ENCODE measurements around the gene CEP70.
"Not testable (repeated sequence)": the region's sequence is repeated elsewhere in the genome, so short reads cannot be mapped to it uniquely, and the experiment has no call there.

CEP70 gene

DNA sequence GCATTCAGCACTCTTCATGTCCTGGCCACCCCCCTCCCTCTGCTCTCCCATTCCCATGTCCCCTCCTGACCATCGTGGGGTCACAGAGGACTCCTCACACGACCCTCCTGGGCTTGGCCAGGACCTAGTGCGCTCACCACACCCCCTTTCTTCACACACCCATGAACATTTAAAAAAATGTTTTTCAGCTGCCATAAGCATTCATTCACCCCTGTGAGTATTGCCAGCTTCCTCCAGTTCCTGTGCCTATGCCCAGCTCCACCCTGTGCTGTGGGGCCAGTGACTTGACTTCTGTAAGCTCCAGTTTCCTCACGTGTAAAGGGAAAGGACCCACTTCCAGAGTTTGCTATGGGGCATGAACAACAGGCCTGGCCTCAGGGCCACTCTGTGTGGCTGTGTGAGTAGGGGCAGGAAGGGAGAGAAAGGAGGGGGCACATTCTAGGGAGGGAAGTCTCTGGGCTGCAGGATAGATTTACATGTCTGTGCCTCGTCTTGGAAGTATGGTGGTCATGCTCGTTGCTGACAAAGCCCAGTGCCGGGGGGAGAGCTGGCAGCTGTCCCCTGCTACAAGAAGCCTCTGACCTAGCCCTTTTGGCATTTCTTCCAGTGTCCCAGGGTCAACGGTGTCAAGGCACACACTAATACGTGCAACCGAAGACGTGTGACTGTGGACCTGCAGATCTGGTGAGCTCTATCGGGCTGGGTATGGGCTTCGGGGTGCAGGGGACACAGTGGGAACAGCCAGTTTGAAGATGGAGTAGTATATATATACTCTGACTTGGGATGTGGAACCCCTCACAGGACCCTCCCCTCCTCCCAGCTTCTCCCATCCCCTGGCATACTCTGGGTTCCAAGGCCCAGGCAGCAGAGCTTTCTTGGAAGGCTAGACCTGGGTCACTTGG, 136.8 kb downstream of the CEP70 start:
- peaks cover 28% of the 10 kb centered on the region for H3K4me1 ChIP-seq (ENCODE audit: insufficient read depth, low read length)
- no peak overlapping the region for H3K27ac ChIP-seq (ENCODE audit: low read depth, low read length)
- H3K9ac ChIP-seq (ENCODE audit: low read length): no peak overlapping the region
- H3K27me3 ChIP-seq (ENCODE audit: control insufficient read depth in 1 of 2, insufficient read depth in 2 of 2, low read length in 2 of 2): no peaks in the 10 kb centered on the region
- H3K9me3 ChIP-seq (ENCODE audit: low read length): no peaks in the 10 kb centered on the region
- H3K4me3 ChIP-seq (ENCODE audit: low read depth in 1 of 2, low read length in 2 of 2): no peak overlapping the region
- peaks cover 7% of the 10 kb centered on the region for H3K36me3 ChIP-seq (ENCODE audit: insufficient read depth, low read length)

DNA sequence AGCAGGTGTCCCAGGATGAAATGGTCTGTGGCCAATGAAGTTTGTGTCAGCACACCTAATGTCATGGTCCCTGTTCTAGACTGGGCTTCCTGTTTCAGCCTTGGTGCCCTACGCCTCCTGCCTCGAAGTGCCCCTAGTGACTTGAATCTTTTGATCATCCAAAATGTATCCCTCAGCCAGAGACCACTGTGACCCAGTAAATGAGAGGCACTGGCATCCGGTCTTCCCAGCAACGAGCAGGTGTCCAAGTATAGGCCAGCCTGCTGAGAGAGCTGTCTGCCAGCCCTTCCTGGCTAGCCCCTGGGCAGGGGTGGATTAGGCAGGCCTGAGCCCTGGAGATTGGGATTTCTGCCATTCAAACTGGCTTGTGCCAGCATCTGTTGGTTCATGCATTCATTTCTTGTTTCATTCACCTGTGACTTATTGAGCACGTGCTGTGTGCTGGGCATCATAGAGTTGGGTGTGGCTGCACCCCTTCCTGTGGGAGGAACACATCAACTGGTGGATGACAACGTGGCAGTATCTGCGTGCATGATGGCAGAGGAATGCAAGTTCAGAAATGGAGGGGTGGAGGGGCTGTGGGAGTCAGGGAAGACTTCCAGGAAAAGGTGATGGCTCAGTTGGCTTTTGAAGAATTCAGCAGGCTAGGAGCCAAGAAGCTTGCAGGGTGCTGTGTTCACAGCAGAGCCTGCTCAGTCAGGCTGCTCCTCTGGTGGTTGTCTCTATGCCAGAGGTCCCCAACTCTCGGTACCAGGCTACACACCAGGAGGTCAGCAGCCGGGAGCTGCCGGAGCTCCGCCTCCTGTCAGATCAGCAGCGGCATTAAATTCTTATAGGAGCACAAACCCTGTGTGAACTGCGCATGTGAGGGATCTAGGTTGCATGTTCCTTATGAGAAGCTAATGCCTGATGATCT, 138.0 kb downstream of the CEP70 start:
- H3K36me3 ChIP-seq (ENCODE audit: insufficient read depth, low read length): peaks cover 7% of the 10 kb centered on the region

DNA sequence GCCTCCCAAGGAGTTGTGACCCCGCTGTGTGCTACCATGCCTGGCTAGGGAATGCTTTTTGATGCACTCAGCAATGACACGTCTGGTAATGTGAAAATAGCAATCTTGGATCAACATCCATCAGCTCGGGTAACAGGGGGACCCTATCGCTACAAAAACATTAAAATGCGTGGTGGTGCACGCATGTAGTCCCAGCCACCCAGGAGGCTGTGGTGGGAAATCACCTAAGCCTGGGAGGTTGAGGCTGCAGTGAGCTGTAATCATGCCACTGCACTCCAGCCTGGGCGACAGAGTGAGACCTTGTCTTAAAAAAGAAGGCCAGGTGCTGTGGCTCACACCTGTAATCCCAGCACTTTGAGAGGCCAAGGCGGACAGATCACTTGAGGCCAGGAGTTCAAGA, 140.1 kb downstream of the CEP70 start:
- not testable (repeated sequence) for H3K9ac ChIP-seq (ENCODE audit: low read length); H3K36me3 ChIP-seq (ENCODE audit: insufficient read depth, low read length); H3K4me3 ChIP-seq (ENCODE audit: low read depth in 1 of 2, low read length in 2 of 2); H3K9me3 ChIP-seq (ENCODE audit: low read length); H3K27ac ChIP-seq (ENCODE audit: low read depth, low read length); H3K27me3 ChIP-seq (ENCODE audit: control insufficient read depth in 1 of 2, insufficient read depth in 2 of 2, low read length in 2 of 2)
- peaks cover 20% of the 10 kb centered on the region for H3K4me1 ChIP-seq (ENCODE audit: insufficient read depth, low read length)

More for the DNA sequence above, 138.0 kb downstream of the CEP70 start:
- H3K4me3 ChIP-seq (ENCODE audit: low read depth in 1 of 2, low read length in 2 of 2): no peak overlapping the region
- H3K9ac ChIP-seq (ENCODE audit: low read length): no peak overlapping the region
- H3K4me1 ChIP-seq (ENCODE audit: insufficient read depth, low read length): peaks cover 28% of the 10 kb centered on the region
- no peak overlapping the region for H3K27ac ChIP-seq (ENCODE audit: low read depth, low read length)
- no peaks in the 10 kb centered on the region for H3K27me3 ChIP-seq (ENCODE audit: control insufficient read depth in 1 of 2, insufficient read depth in 2 of 2, low read length in 2 of 2)
- no peaks in the 10 kb centered on the region for H3K9me3 ChIP-seq (ENCODE audit: low read length)

GRCh38 chr3:138452436-138452835, 141.6 kb downstream of the CEP70 start:
- no peak overlapping the region for H3K27ac ChIP-seq (ENCODE audit: low read depth, low read length)
- H3K4me1 ChIP-seq (ENCODE audit: insufficient read depth, low read length): peaks cover 16% of the 10 kb centered on the region
- no peaks in the 10 kb centered on the region for H3K27me3 ChIP-seq (ENCODE audit: control insufficient read depth in 1 of 2, insufficient read depth in 2 of 2, low read length in 2 of 2)
- H3K4me3 ChIP-seq (ENCODE audit: low read depth in 1 of 2, low read length in 2 of 2): no peak overlapping the region
- H3K9me3 ChIP-seq (ENCODE audit: low read length): no peaks in the 10 kb centered on the region
- H3K9ac ChIP-seq (ENCODE audit: low read length): no peak overlapping the region
- peaks cover 7% of the 10 kb centered on the region for H3K36me3 ChIP-seq (ENCODE audit: insufficient read depth, low read length)

- no peaks in the 10 kb centered on the region for H3K27me3 ChIP-seq (ENCODE audit: control insufficient read depth in 1 of 2, insufficient read depth in 2 of 2, low read length in 2 of 2)
- no peaks in the 10 kb centered on the region for H3K9me3 ChIP-seq (ENCODE audit: low read length)
- H3K4me3 ChIP-seq (ENCODE audit: low read depth in 1 of 2, low read length in 2 of 2): no peak overlapping the region
- H3K27ac ChIP-seq (ENCODE audit: low read depth, low read length): no peak overlapping the region
- peaks cover 12% of the 10 kb centered on the region for H3K4me1 ChIP-seq (ENCODE audit: insufficient read depth, low read length)
- H3K36me3 ChIP-seq (ENCODE audit: insufficient read depth, low read length): peaks cover 7% of the 10 kb centered on the region
- H3K9ac ChIP-seq (ENCODE audit: low read length): no peak overlapping the region
Measured at GRCh38 chr3:138451595-138452162, 142.4 kb downstream of the CEP70 start.

DNA sequence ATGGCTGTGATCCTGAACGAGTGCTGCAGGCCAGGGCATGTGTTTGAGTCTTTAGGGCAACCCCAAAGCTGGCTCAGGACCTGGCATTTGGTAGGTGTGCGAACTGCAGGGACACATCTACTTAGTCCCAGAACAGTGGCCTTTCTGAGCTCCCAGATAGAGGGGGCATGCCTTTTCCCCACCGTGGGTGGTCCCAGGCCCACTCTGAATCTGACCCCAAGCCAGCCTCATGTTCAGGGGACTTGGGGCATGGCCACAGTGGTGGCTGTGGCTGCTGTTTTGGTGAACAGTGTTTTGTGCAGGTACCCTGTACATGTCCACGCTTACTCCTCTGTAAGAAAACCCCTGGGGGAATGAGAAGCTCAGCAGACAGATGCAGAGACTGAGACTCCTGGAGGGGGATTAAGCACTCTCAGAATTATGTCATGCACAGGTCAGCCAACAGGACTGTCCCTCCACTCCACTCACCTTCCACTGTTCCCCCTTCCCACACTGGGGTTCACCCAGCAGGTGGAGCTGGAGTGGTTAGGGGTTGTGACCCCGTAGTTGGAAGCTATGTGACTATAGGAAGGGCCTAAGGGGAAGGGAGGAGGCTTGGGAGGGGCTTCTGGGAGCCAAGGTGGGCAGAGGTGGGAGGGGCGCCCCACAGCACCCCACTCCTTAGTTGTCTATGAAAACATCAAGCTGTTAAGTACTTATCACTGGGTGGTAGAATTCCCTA, 143.2 kb downstream of the CEP70 start:
- Histone ChIP-seq H3K27me3 (ENCODE audit: control insufficient read depth in 1 of 2, insufficient read depth in 2 of 2, low read length in 2 of 2) (no peaks in the 10 kb centered on the region), H3K27ac (ENCODE audit: low read depth, low read length) (no peak overlapping the region), H3K9ac (ENCODE audit: low read length) (no peak overlapping the region), H3K4me3 (ENCODE audit: low read depth in 1 of 2, low read length in 2 of 2) (no peak overlapping the region), H3K4me1 (ENCODE audit: insufficient read depth, low read length) (peaks cover 4% of the 10 kb centered on the region), H3K36me3 (ENCODE audit: insufficient read depth, low read length) (peaks cover 7% of the 10 kb centered on the region), H3K9me3 (ENCODE audit: low read length) (no peaks in the 10 kb centered on the region)

- Histone ChIP-seq H3K9me3 (ENCODE audit: low read length) (no peaks in the 10 kb centered on the region), H3K4me1 (ENCODE audit: insufficient read depth, low read length) (no peaks in the 10 kb centered on the region), H3K27me3 (ENCODE audit: control insufficient read depth in 1 of 2, insufficient read depth in 2 of 2, low read length in 2 of 2) (no peaks in the 10 kb centered on the region), H3K36me3 (ENCODE audit: insufficient read depth, low read length) (peaks cover 2% of the 10 kb centered on the region), H3K27ac (ENCODE audit: low read depth, low read length) (no peak overlapping the region), H3K9ac (ENCODE audit: low read length) (no peak overlapping the region), H3K4me3 (ENCODE audit: low read depth in 1 of 2, low read length in 2 of 2) (no peak overlapping the region)
Measured at GRCh38 chr3:138450181-138450580, 143.9 kb downstream of the CEP70 start.

- Histone ChIP-seq H3K27me3 (ENCODE audit: control insufficient read depth in 1 of 2, insufficient read depth in 2 of 2, low read length in 2 of 2) (no peaks in the 10 kb centered on the region), H3K9me3 (ENCODE audit: low read length) (no peaks in the 10 kb centered on the region), H3K4me1 (ENCODE audit: insufficient read depth, low read length) (no peaks in the 10 kb centered on the region), H3K4me3 (ENCODE audit: low read depth in 1 of 2, low read length in 2 of 2) (no peak overlapping the region), H3K27ac (ENCODE audit: low read depth, low read length) (no peak overlapping the region), H3K36me3 (ENCODE audit: insufficient read depth, low read length) (no peaks in the 10 kb centered on the region), H3K9ac (ENCODE audit: low read length) (no peak overlapping the region)
Measured at GRCh38 chr3:138449490-138449889, 144.6 kb downstream of the CEP70 start.

DNA sequence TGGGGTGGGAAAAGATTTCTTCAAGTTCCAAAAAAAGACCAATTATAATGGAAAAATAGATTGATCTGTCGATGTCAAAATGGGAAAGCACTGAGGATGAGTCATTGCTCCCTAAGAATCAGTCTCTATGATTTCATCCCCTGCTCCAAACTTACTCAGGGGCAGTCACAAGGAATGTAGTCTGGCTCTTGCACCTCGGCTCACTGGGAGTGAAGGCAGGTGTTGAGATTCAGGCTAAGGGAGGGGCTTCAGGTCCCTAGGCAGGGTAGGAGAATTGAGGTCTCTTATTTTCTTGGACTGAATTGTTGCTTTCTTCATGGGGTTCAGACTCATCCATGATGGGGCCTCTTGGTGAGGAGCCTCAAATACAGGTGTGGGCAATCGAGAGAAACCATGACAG, 145.4 kb downstream of the CEP70 start:
- Histone ChIP-seq H3K9me3 (ENCODE audit: low read length) (no peaks in the 10 kb centered on the region), H3K4me3 (ENCODE audit: low read depth in 1 of 2, low read length in 2 of 2) (no peak overlapping the region), H3K27ac (ENCODE audit: low read depth, low read length) (no peak overlapping the region), H3K36me3 (ENCODE audit: insufficient read depth, low read length) (no peaks in the 10 kb centered on the region), H3K4me1 (ENCODE audit: insufficient read depth, low read length) (peaks cover 2% of the 10 kb centered on the region), H3K27me3 (ENCODE audit: control insufficient read depth in 1 of 2, insufficient read depth in 2 of 2, low read length in 2 of 2) (no peaks in the 10 kb centered on the region), H3K9ac (ENCODE audit: low read length) (no peak overlapping the region)

DNA sequence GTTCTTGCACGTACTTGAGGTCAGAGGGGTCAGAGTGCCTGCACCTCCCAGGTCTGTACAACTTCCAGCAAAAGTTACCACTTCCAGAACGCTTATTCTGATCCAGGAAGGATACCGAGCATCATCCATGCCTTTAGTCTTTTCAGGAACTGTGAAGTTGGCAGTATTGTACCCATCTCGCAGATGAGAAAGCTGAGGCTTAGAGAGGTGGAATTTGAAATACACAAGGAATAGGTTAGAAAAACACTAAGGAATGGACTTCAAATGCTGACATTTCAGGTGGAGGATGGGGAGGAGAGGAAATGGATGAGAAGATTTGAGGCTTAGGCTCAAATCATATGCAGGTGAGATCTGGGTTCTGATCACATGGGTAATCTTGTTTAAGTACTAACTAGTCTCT, 148.4 kb downstream of the CEP70 start:
- H3K36me3 ChIP-seq (ENCODE audit: insufficient read depth, low read length): no peaks in the 10 kb centered on the region
- H3K27me3 ChIP-seq (ENCODE audit: control insufficient read depth in 1 of 2, insufficient read depth in 2 of 2, low read length in 2 of 2): no peaks in the 10 kb centered on the region
- no peak overlapping the region for H3K4me3 ChIP-seq (ENCODE audit: low read depth in 1 of 2, low read length in 2 of 2)
- H3K4me1 ChIP-seq (ENCODE audit: insufficient read depth, low read length): peaks cover 23% of the 10 kb centered on the region
- H3K9me3 ChIP-seq (ENCODE audit: low read length): no peaks in the 10 kb centered on the region
- H3K9ac ChIP-seq (ENCODE audit: low read length): no peak overlapping the region
- no peak overlapping the region for H3K27ac ChIP-seq (ENCODE audit: low read depth, low read length)

DNA sequence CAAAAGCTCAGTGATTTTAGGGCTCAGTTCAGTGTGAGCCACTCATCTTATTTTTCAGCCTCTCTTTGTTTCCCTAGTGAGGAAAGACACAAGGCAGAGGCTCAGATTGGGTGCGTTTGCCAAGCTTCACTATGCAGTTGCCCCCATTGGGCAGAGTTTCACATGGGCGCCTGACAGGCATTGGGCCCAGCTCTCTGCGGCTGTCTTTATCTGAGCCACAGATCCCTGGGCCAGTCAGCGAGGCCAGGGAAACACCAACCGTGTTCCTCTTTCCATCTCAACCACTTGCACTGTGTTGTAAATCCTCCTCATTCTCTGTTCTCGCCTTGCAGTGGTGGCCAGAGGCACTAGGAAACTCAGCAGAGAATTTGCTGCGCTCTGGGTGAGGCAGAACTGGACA, 148.8 kb downstream of the CEP70 start:
- no peak overlapping the region for H3K4me3 ChIP-seq (ENCODE audit: low read depth in 1 of 2, low read length in 2 of 2)
- no peaks in the 10 kb centered on the region for H3K36me3 ChIP-seq (ENCODE audit: insufficient read depth, low read length)
- no peak overlapping the region for H3K9ac ChIP-seq (ENCODE audit: low read length)
- no peaks in the 10 kb centered on the region for H3K27me3 ChIP-seq (ENCODE audit: control insufficient read depth in 1 of 2, insufficient read depth in 2 of 2, low read length in 2 of 2)
- H3K27ac ChIP-seq (ENCODE audit: low read depth, low read length): no peak overlapping the region
- no peaks in the 10 kb centered on the region for H3K9me3 ChIP-seq (ENCODE audit: low read length)
- peaks cover 27% of the 10 kb centered on the region for H3K4me1 ChIP-seq (ENCODE audit: insufficient read depth, low read length)
